Hepatocyte (in vitro differentiated cells): ENCODE results near the gene TACC3.

Source experiments
- CTCF ChIP-seq: fragments of 200-600 bp; sonication (generic); IDR thresholded peaks from 2 replicates; pipeline ENCODE4 v1.5.1; 2016; ENCODE audit warnings: antibody characterized with exemption, mild to moderate bottlenecking; ENCODE audit not compliant: poor library complexity
- EZH2 ChIP-seq: fragments of 200-600 bp; sonication (generic); IDR thresholded peaks from 2 replicates; pipeline ENCODE4 v1.6.1; 2016; ENCODE audit warnings: antibody characterized with exemption, mild to moderate bottlenecking, borderline replicate concordance
- EZH2phosphoT487 ChIP-seq: fragments of 200-600 bp; sonication (generic); IDR thresholded peaks from one replicate; pipeline ENCODE4 v1.6.1; 2018; ENCODE audit warnings: antibody characterized with exemption, mild to moderate bottlenecking, low read depth, moderate library complexity; ENCODE audit not compliant: unreplicated experiment, severe bottlenecking

DNA sequence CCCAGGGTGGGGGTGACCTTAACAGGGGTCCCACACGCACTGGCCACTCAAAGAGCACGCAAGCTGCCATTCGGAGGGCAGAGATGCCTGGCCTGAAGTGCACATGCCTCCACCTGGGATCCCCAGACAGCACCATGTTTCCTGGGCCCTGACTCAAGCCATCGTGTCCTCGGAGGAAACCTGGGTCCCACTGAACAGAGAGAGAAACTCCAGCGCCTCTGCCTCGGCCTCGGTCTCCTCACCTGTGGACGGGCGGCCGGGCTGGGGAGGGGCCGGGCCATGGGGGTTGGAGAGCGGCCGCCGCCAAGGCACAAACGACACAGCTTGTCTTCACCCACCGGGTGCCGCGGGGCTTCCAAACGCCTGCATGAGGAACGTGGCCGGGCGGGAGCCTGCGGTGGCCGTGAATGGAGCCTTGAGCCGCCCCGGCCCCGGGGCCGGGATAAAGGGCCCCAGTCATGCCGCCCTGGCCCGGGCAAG, 41.8 kb downstream of the TACC3 start:
- TF ChIP-seq CTCF = no peak
- TF ChIP-seq EZH2phosphoT487 = no peak
- no peak for TF ChIP-seq EZH2
